Lower lobe of right lung (tissue), 2 donors: ENCODE results near the gene LOXL1. TPM values are rescaled to one million over a fixed set of nuclear protein-coding genes. Genes with fewer than 3 reads are reported as not detected.

Experiments
- ATAC-seq, 2 donors: fragments of 200-7000 bp; cut with Tn5 transposase; one replicate each; pipeline ENCODE4 v1.9.1; 2020 to 2022; ENCODE audit warnings: mild to moderate bottlenecking in 2 of 2, moderate library complexity in 2 of 2
- DNase-seq: peaks from one replicate; pipeline ENCODE4 v3.0.0-alpha.2; 2020
- H3K27ac ChIP-seq: fragments of 200-600 bp; one replicate; pipeline ENCODE4 v1.8.0; 2022
- H3K27me3 ChIP-seq: fragments of 200-600 bp; one replicate; pipeline ENCODE4 v1.8.0; 2022; ENCODE audit warnings: low read depth
- H3K36me3 ChIP-seq: fragments of 200-600 bp; one replicate; pipeline ENCODE4 v1.8.0; 2022; ENCODE audit warnings: mild to moderate bottlenecking
- H3K4me1 ChIP-seq: fragments of 200-600 bp; one replicate; pipeline ENCODE4 v1.8.0; 2022
- H3K4me3 ChIP-seq: fragments of 200-600 bp; one replicate; pipeline ENCODE4 v1.8.0; 2022; ENCODE audit warnings: mild to moderate bottlenecking
- H3K9me3 ChIP-seq: fragments of 200-600 bp; one replicate; pipeline ENCODE4 v1.8.0; 2022
- CTCF ChIP-seq: fragments of 200-600 bp; IDR thresholded peaks from one replicate; pipeline ENCODE4 v1.8.0; 2022; ENCODE audit warnings: antibody characterized with exemption, mild to moderate bottlenecking
- intact Hi-C: fragments of 100-400 bp; cut with DNase I; formaldehyde crosslinking; loops from one replicate; pipeline ENCODE4 v1.11.0; 2022
- total RNA-seq: library from RNA; stranded (reverse); fragmentation: NEBNext Ultra II Directional; extraction: Animal tissue kit (Norgen Biotek cat#: 25700); gene quantifications from one replicate; pipeline ENCODE4 v1.2.1, GENCODE V29; 2021
- donor health status: DM: no; HTN: yes; CAD: no; lungs with severe emphysema.

LOXL1 gene
- total RNA-seq, 1 donor from 2014 or later, result 7.6 TPM

GRCh38 chr15:73919706-73920105 is 6.6 kb upstream of the LOXL1 start:
- H3K27ac ChIP-seq, result no peak overlapping the region
- H3K4me1 ChIP-seq, result peaks cover 31% of the 10 kb centered on the region
- H3K4me3 ChIP-seq, result no peak overlapping the region
- H3K27me3 ChIP-seq, result no peaks in the 10 kb centered on the region
- DNase-seq, result peak; percentile 15
- intact Hi-C loops, result no loop called here
- no peaks in the 10 kb centered on the region for H3K9me3 ChIP-seq
- no peak for ATAC-seq
- no peak for TF ChIP-seq CTCF
- no peaks in the 10 kb centered on the region for H3K36me3 ChIP-seq

GRCh38 chr15:73921254-73921925 is 4.9 kb upstream of the LOXL1 start:
- intact Hi-C loops, result no loop called here
- peak; percentile 14 for DNase-seq
- Histone ChIP-seq H3K27ac (no peak overlapping the region), H3K4me1 (peaks cover 47% of the 10 kb centered on the region), H3K4me3 (no peak overlapping the region), H3K27me3 (peaks cover 4% of the 10 kb centered on the region), H3K36me3 (no peaks in the 10 kb centered on the region), H3K9me3 (no peaks in the 10 kb centered on the region)
- no peak for TF ChIP-seq CTCF
- ATAC-seq, result no peak

GRCh38 chr15:73922186-73923151 is 3.8 kb upstream of the LOXL1 start:
- peak overlapping the region; percentile 14 for H3K4me3 ChIP-seq

GRCh38 chr15:73923156-73923487 is 3.1 kb upstream of the LOXL1 start:
- H3K27ac ChIP-seq, result peak overlapping the region; percentile 62

More at GRCh38 chr15:73922186-73923151, 3.8 kb upstream of the LOXL1 start:
- intact Hi-C loops, result no loop called here
- no peak for TF ChIP-seq CTCF
- ATAC-seq, result no peak
- H3K27ac ChIP-seq, result peak overlapping the region; percentile 62
- H3K4me1 ChIP-seq, result peaks cover 52% of the 10 kb centered on the region
- no peaks in the 10 kb centered on the region for H3K9me3 ChIP-seq
- H3K36me3 ChIP-seq, result no peaks in the 10 kb centered on the region
- peaks cover 15% of the 10 kb centered on the region for H3K27me3 ChIP-seq
- peak; percentile 43 for DNase-seq

More at GRCh38 chr15:73923156-73923487, 3.1 kb upstream of the LOXL1 start:
- Histone ChIP-seq H3K9me3 (no peaks in the 10 kb centered on the region), H3K36me3 (no peaks in the 10 kb centered on the region), H3K27me3 (peaks cover 21% of the 10 kb centered on the region), H3K4me3 (no peak overlapping the region), H3K4me1 (peaks cover 57% of the 10 kb centered on the region)
- DNase-seq (peak; percentile 13), ATAC-seq (no peak)
- no peak for TF ChIP-seq CTCF
- intact Hi-C loops, result no loop called here
